Glutamatergic neuron (in vitro differentiated cells): ENCODE data around the gene BCKDK. TPM values are rescaled to one million over a fixed set of nuclear protein-coding genes. Genes with fewer than 3 reads are reported as not detected.
A peak's percentile ranks its signal among the peaks of the same experiment; 100 is the strongest.
"Not testable (repeated sequence)": the region's sequence is repeated elsewhere in the genome, so short reads cannot be mapped to it uniquely, and the experiment has no call there.

Source experiments
- DNase-seq: peaks from one replicate; pipeline ENCODE4 v3.0.0; 2022
- H3K27ac Mint-ChIP-seq: one replicate; pipeline ENCODE4 v1.8.0; 2020; ENCODE audit warnings: mild to moderate bottlenecking, mixed read lengths, inconsistent platforms; ENCODE audit not compliant: unreplicated experiment
- H3K27me3 Mint-ChIP-seq: one replicate; pipeline ENCODE4 v1.8.0; 2020; ENCODE audit warnings: mild to moderate bottlenecking, moderate library complexity, mixed read lengths, inconsistent platforms; ENCODE audit not compliant: unreplicated experiment
- H3K36me3 Mint-ChIP-seq: one replicate; pipeline ENCODE4 v1.8.0; 2020; ENCODE audit warnings: mild to moderate bottlenecking, mixed read lengths, inconsistent platforms; ENCODE audit not compliant: unreplicated experiment
- H3K4me1 Mint-ChIP-seq: one replicate; pipeline ENCODE4 v1.8.0; 2020; ENCODE audit warnings: mild to moderate bottlenecking, low read depth, mixed read lengths, inconsistent platforms; ENCODE audit not compliant: unreplicated experiment
- H3K4me3 Mint-ChIP-seq: one replicate; pipeline ENCODE4 v1.8.0; 2020; ENCODE audit warnings: mild to moderate bottlenecking, mixed read lengths, inconsistent platforms; ENCODE audit not compliant: unreplicated experiment
- H3K9me3 Mint-ChIP-seq: one replicate; pipeline ENCODE4 v1.8.0; 2020; ENCODE audit warnings: mild to moderate bottlenecking, moderate library complexity, mixed read lengths, inconsistent platforms; ENCODE audit not compliant: unreplicated experiment
- CTCF ChIP-seq: fragments of 200-600 bp; sonication (generic); IDR thresholded peaks from one replicate; pipeline ENCODE4 v1.5.0; 2021; ENCODE audit not compliant: partially characterized antibody, unreplicated experiment
- total RNA-seq: library from RNA; stranded (reverse); fragmentation: NEBNext Ultra II Directional; extraction: Animal tissue kit (Norgen Biotek cat#: 25700); gene quantifications from one replicate; pipeline ENCODE4 v1.2.1, GENCODE V29; 2021; ENCODE audit not compliant: unreplicated experiment

Gene BCKDK
- total RNA-seq, 1 donor from 2014 or later = 62.4 TPM

- no peaks in the 10 kb centered on the region for H3K36me3 Mint-ChIP-seq
- H3K4me1 Mint-ChIP-seq = peaks cover 7% of the 10 kb centered on the region
- no peak overlapping the region for H3K27ac Mint-ChIP-seq
- no peak for TF ChIP-seq CTCF
- no peak overlapping the region for H3K4me3 Mint-ChIP-seq
- peaks cover 5% of the 10 kb centered on the region for H3K9me3 Mint-ChIP-seq
- no peak for DNase-seq
- H3K27me3 Mint-ChIP-seq = peaks cover 6% of the 10 kb centered on the region
These were observed 28.1 kb downstream of the BCKDK start for GRCh38 chr16:31136287-31136662.

- not testable (repeated sequence) for H3K27me3 Mint-ChIP-seq, H3K9me3 Mint-ChIP-seq, H3K4me1 Mint-ChIP-seq, H3K27ac Mint-ChIP-seq, H3K4me3 Mint-ChIP-seq, H3K36me3 Mint-ChIP-seq, DNase-seq
These were observed 28.8 kb downstream of the BCKDK start for GRCh38 chr16:31136822-31137499.

- no peak for TF ChIP-seq CTCF
- Mint-ChIP-seq H3K27me3 (peaks cover 5% of the 10 kb centered on the region), H3K27ac (no peak overlapping the region), H3K9me3 (peaks cover 6% of the 10 kb centered on the region), H3K36me3 (no peaks in the 10 kb centered on the region), H3K4me1 (peaks cover 5% of the 10 kb centered on the region), H3K4me3 (no peak overlapping the region)
- no peak for DNase-seq
These were observed 30.7 kb downstream of the BCKDK start for GRCh38 chr16:31138621-31139578.

- H3K4me1 Mint-ChIP-seq, H3K9me3 Mint-ChIP-seq, H3K27me3 Mint-ChIP-seq, H3K4me3 Mint-ChIP-seq, DNase-seq, H3K36me3 Mint-ChIP-seq, H3K27ac Mint-ChIP-seq: not testable (repeated sequence)
These were observed 32.9 kb downstream of the BCKDK start for GRCh38 chr16:31141071-31141469.

- H3K27ac Mint-ChIP-seq = peak overlapping the region; percentile 73
- no peak for DNase-seq
- H3K36me3 Mint-ChIP-seq = no peaks in the 10 kb centered on the region
- H3K27me3 Mint-ChIP-seq = peaks cover 7% of the 10 kb centered on the region
- peak overlapping the region; percentile 78 for H3K4me3 Mint-ChIP-seq
- peaks cover 6% of the 10 kb centered on the region for H3K9me3 Mint-ChIP-seq
- peaks cover 2% of the 10 kb centered on the region for H3K4me1 Mint-ChIP-seq
- no peak for TF ChIP-seq CTCF
These were observed 33.4 kb downstream of the BCKDK start for GRCh38 chr16:31141489-31142108.
